PC-9 (cell line): ENCODE data around the gene PIK3CA. TPM values are rescaled to one million over a fixed set of nuclear protein-coding genes. Genes with fewer than 3 reads are reported as not detected.

Experiments used
- BruUV-seq: library from RNA; stranded (reverse); fragments of 400-500 nt; replicated peaks from 2 replicates; lab custom pipeline; 2021; lab: Mats Ljungman, UMichigan
- CTCF ChIA-PET: fragments of 300-600 bp; sonication (Branson Sonifier 250); formaldehyde crosslinking; loops from one replicate; lab custom pipeline; 2022; ENCODE audit warnings: antibody characterized with exemption; lab: Charles Lee
- POLR2A ChIA-PET: fragments of 300-600 bp; sonication (Branson Sonifier 250); formaldehyde crosslinking; loops from one replicate; lab custom pipeline; 2022; ENCODE audit warnings: antibody characterized with exemption; ENCODE audit not compliant: unreplicated experiment; lab: Charles Lee
- DNase-seq, 2 experiments: peaks; one replicate each; pipeline versions ENCODE4 v3.0.0 to v3.0.0-alpha.2; 2015 to 2022; ENCODE audit warnings: mixed read lengths in 1 of 2
- H2AFZ ChIP-seq: fragments of 200-600 bp; sonication (generic); 2 replicates; pipeline ENCODE4 v1.8.1; 2017; ENCODE audit warnings: antibody characterized with exemption
- H3F3A ChIP-seq: fragments of 200-600 bp; sonication (generic); 2 replicates; pipeline ENCODE4 v1.8.1; 2017; ENCODE audit warnings: antibody characterized with exemption, mild to moderate bottlenecking, low read depth; ENCODE audit not compliant: insufficient read depth
- H3K27ac ChIP-seq: fragments of 200-600 bp; sonication (generic); 2 replicates; pipeline ENCODE4 v1.6.1; 2016; ENCODE audit warnings: mixed run types
- H3K27me3 ChIP-seq: fragments of 200-600 bp; sonication (generic); 2 replicates; pipeline ENCODE4 v1.6.1; 2016; ENCODE audit warnings: low read depth, mixed run types; ENCODE audit not compliant: insufficient read depth
- H3K36me3 ChIP-seq: fragments of 200-600 bp; sonication (generic); 2 replicates; pipeline ENCODE4 v1.6.1; 2016; ENCODE audit warnings: low read depth, mixed run types
- H3K4me1 ChIP-seq: fragments of 200-600 bp; sonication (generic); replicated peaks from 2 replicates; pipeline ENCODE4 v1.6.1; 2016; ENCODE audit warnings: mixed run types; ENCODE audit not compliant: insufficient read depth
- H3K4me2 ChIP-seq: fragments of 200-600 bp; sonication (generic); 2 replicates; pipeline ENCODE4 v1.6.1; 2017; ENCODE audit warnings: mixed run types
- H3K4me3 ChIP-seq: fragments of 200-600 bp; sonication (generic); 2 replicates; pipeline ENCODE4 v1.6.1; 2016; ENCODE audit warnings: mixed run types
- H3K79me2 ChIP-seq: fragments of 200-600 bp; sonication (generic); 2 replicates; pipeline ENCODE4 v1.6.1; 2017; ENCODE audit warnings: low read depth, mixed run types
- H3K9me2 ChIP-seq: fragments of 200-600 bp; sonication (generic); 2 replicates; pipeline ENCODE4 v1.8.1; 2017; ENCODE audit warnings: mild to moderate bottlenecking; ENCODE audit not compliant: insufficient read depth
- H3K9me3 ChIP-seq: fragments of 200-600 bp; sonication (generic); 2 replicates; pipeline ENCODE4 v1.8.1; 2016; ENCODE audit warnings: low read depth; ENCODE audit not compliant: insufficient read depth
- H4K20me1 ChIP-seq: fragments of 200-600 bp; sonication (generic); 2 replicates; pipeline ENCODE4 v1.8.1; 2017; ENCODE audit not compliant: insufficient read depth
- EZH2 ChIP-seq: fragments of 200-600 bp; sonication (generic); IDR thresholded peaks from 2 replicates; pipeline ENCODE4 v1.8.0; 2017; ENCODE audit warnings: antibody characterized with exemption, low read depth
- intact Hi-C: fragments of 100-400 bp; cut with micrococcal nuclease; formaldehyde crosslinking; loops from one replicate; pipeline ENCODE4 v1.10.0; 2022; ENCODE audit not compliant: unreplicated experiment
- total RNA-seq: library from RNA; stranded (reverse); gene quantifications from 2 replicates; pipeline ENCODE4 v1.2.3, GENCODE V29; 2021
- TF ChIP-seq, protein P1 (sequence below): fragments of 200-600 bp; sonication (generic); conservative IDR thresholded peaks from 2 replicates; pipeline ENCODE4 v1.6.1; 2017; ENCODE audit warnings: mixed run types, antibody characterized with exemption, mild to moderate bottlenecking, moderate library complexity

Gene PIK3CA
- total RNA-seq, 1 experiment from 2014 or later = 39.9 TPM

DNA sequence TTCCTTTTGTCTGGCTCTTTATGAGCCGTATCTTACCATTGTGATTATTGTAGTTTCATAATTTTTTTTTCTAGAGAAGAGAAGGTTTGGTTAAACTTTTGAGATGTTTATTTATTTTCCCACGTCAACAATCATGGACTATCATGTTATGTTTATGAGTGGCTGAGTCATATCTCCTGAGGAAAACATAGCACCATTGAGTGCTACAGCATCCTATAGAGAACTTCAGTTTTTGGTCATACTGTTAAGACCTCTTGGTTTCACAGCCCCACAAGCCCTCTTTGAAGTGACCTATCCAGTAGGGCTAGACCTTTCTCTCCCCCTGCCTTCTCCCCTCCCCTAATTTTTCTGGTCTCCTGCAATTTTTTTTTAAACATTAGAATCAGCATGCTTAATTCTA lies 20.8 kb downstream of the PIK3CA start:
- no peaks in the 10 kb centered on the region for H3K36me3 ChIP-seq
- ChIA-PET POLR2A (no interaction called here), CTCF (no interaction called here)
- TF ChIP-seq, protein P1, sequence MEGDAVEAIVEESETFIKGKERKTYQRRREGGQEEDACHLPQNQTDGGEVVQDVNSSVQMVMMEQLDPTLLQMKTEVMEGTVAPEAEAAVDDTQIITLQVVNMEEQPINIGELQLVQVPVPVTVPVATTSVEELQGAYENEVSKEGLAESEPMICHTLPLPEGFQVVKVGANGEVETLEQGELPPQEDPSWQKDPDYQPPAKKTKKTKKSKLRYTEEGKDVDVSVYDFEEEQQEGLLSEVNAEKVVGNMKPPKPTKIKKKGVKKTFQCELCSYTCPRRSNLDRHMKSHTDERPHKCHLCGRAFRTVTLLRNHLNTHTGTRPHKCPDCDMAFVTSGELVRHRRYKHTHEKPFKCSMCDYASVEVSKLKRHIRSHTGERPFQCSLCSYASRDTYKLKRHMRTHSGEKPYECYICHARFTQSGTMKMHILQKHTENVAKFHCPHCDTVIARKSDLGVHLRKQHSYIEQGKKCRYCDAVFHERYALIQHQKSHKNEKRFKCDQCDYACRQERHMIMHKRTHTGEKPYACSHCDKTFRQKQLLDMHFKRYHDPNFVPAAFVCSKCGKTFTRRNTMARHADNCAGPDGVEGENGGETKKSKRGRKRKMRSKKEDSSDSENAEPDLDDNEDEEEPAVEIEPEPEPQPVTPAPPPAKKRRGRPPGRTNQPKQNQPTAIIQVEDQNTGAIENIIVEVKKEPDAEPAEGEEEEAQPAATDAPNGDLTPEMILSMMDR = no peak
- TF ChIP-seq EZH2 = no peak
- no TSS peak for BruUV-seq
- H3K9me2 ChIP-seq = no peaks in the 10 kb centered on the region
- H3K4me3 ChIP-seq = no peak overlapping the region
- peaks cover 36% of the 10 kb centered on the region for H3K79me2 ChIP-seq
- peaks cover 7% of the 10 kb centered on the region for H3K9me3 ChIP-seq
- H2AFZ ChIP-seq = no peak overlapping the region
- no peaks in the 10 kb centered on the region for H3K4me1 ChIP-seq
- H3K27ac ChIP-seq = no peak overlapping the region
- no peaks in the 10 kb centered on the region for H3K27me3 ChIP-seq
- intact Hi-C loops = no loop called here
- 0 out of 2 replicates have a peak, but pooled peaks cover 6% of the 10 kb centered on the region for H4K20me1 ChIP-seq
- H3F3A ChIP-seq = no peaks in the 10 kb centered on the region
- no peak for DNase-seq
- no peak overlapping the region for H3K4me2 ChIP-seq

DNA sequence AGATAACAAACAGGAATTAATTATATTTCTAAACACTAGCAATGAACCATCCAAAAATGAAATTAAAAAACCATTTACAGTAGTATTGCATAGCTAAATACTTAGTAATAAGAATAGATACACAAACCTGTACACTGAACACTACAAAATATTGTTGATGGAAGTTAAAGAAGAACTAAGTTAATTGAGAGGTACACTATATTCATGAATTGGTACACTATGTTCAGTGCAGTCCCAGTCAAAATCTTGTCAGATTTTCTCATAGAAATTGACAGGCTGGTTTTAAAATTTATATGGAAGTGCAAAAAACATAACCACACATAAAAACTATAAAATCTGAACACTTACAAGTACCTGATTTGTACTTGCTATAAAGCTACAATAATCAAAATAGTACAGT lies 24.4 kb downstream of the PIK3CA start:
- H3K4me1 ChIP-seq = no peaks in the 10 kb centered on the region
- intact Hi-C loops = no loop called here
- peaks cover 7% of the 10 kb centered on the region for H3K9me3 ChIP-seq
- no peak for DNase-seq
- no peaks in the 10 kb centered on the region for H3K9me2 ChIP-seq
- H4K20me1 ChIP-seq = peaks cover 9% of the 10 kb centered on the region; the same call in 1 of the 2 replicates
- H3K79me2 ChIP-seq = peaks cover 28% of the 10 kb centered on the region; the same call in 1 of the 2 replicates
- no peak overlapping the region for H3K27ac ChIP-seq
- no peak for TF ChIP-seq EZH2
- TF ChIP-seq, protein P1 = no peak
- H3K36me3 ChIP-seq = no peaks in the 10 kb centered on the region
- ChIA-PET CTCF (interaction anchor here (0.7 kb wide), 1 partner anchor 393 kb away, joined by 3 read pairs; no protein-coding TSS in a partner anchor), POLR2A (no interaction called here)
- BruUV-seq = no TSS peak
- no peak overlapping the region for H3K4me2 ChIP-seq
- H2AFZ ChIP-seq = no peak overlapping the region
- no peaks in the 10 kb centered on the region for H3F3A ChIP-seq
- H3K4me3 ChIP-seq = no peak overlapping the region
- H3K27me3 ChIP-seq = no peaks in the 10 kb centered on the region

DNA sequence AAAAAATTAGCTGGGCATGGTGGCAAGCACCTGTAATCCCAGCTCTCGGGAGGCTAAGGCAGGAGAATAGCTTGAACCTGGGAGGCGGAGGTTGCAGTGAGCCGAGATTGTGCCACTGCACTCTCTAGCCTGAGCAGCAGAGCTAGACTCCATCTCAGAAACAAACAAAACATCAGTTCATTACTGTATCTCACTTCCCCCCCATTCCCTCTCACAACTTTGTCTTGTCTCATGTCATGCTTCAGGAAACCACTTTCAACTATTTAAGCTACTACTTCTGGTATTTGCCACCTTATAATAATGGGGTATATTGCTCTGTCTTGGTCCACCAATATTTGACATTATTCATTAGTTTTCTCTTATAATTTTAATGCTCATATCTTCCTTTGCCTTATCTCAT lies 26.2 kb downstream of the PIK3CA start:
- Histone ChIP-seq H3K4me3 (no peak overlapping the region), H3F3A (no peaks in the 10 kb centered on the region), H3K27ac (no peak overlapping the region), H3K79me2 (peaks cover 11% of the 10 kb centered on the region; the same call in 1 of the 2 replicates), H3K9me3 (peaks cover 7% of the 10 kb centered on the region), H3K27me3 (no peaks in the 10 kb centered on the region), H3K36me3 (no peaks in the 10 kb centered on the region), H4K20me1 (peaks cover 9% of the 10 kb centered on the region), H3K4me1 (peaks cover 1% of the 10 kb centered on the region; the same call in 1 of the 2 replicates), H3K9me2 (no peaks in the 10 kb centered on the region), H2AFZ (no peak overlapping the region), H3K4me2 (no peak overlapping the region)
- ChIA-PET POLR2A (no interaction called here), CTCF (no interaction called here)
- intact Hi-C loops = no loop called here
- no TSS peak for BruUV-seq
- DNase-seq = no peak
- TF ChIP-seq, protein P1 = no peak
- TF ChIP-seq EZH2 = no peak
